H9 (cell line): ENCODE results near the gene ADGRL3. TPM values are rescaled to one million over a fixed set of nuclear protein-coding genes. Genes with fewer than 3 reads are reported as not detected.

Experiments
- DNase-seq: peaks from one replicate; pipeline ENCODE4 v3.0.0-alpha.2; 2017
- H2AFZ ChIP-seq: one replicate; pipeline ENCODE4 v1.6.1; 2013; ENCODE audit warnings: mild to moderate bottlenecking, low read length, control low read depth, moderate library complexity
- H2AK5ac ChIP-seq: 2 replicates; pipeline ENCODE4 v1.6.1; 2013; ENCODE audit warnings: low read length, control low read depth, mixed read lengths; ENCODE audit not compliant: insufficient read length
- H2BK120ac ChIP-seq: one replicate; pipeline ENCODE4 v1.6.1; 2013; ENCODE audit warnings: low read depth, mild to moderate bottlenecking, low read length, control low read depth, inconsistent platforms; ENCODE audit not compliant: poor library complexity, severe bottlenecking
- H2BK12ac ChIP-seq: 2 replicates; pipeline ENCODE4 v1.6.1; 2013; ENCODE audit warnings: low read length, control low read depth, mixed read lengths, low read depth; ENCODE audit not compliant: insufficient read length
- H2BK15ac ChIP-seq: 2 replicates; pipeline ENCODE4 v1.6.1; 2013; ENCODE audit warnings: low read depth, low read length, control low read depth
- H2BK20ac ChIP-seq: one replicate; pipeline ENCODE4 v1.6.1; 2013; ENCODE audit warnings: low read depth, mild to moderate bottlenecking, low read length, control low read depth, inconsistent platforms; ENCODE audit not compliant: poor library complexity, severe bottlenecking
- H2BK5ac ChIP-seq: 2 replicates; pipeline ENCODE4 v1.6.1; 2013; ENCODE audit warnings: low read length, control low read depth, mixed read lengths; ENCODE audit not compliant: insufficient read length
- H3K14ac ChIP-seq: 2 replicates; pipeline ENCODE4 v1.6.1; 2013; ENCODE audit warnings: low read length, control low read depth; ENCODE audit not compliant: insufficient read depth
- H3K18ac ChIP-seq: 2 replicates; pipeline ENCODE4 v1.6.1; 2013; ENCODE audit warnings: low read depth, mild to moderate bottlenecking, mixed read lengths, low read length, control low read depth; ENCODE audit not compliant: insufficient read length
- H3K23ac ChIP-seq: 2 replicates; pipeline ENCODE4 v1.6.1; 2013; ENCODE audit warnings: low read length, control low read depth, mixed read lengths, low read depth; ENCODE audit not compliant: insufficient read length
- H3K23me2 ChIP-seq: 2 replicates; pipeline ENCODE4 v1.6.1; 2013; ENCODE audit warnings: low read depth, mild to moderate bottlenecking, mixed read lengths, low read length, control low read depth; ENCODE audit not compliant: insufficient read length, poor library complexity, severe bottlenecking
- H3K27ac ChIP-seq: 2 replicates; pipeline ENCODE4 v1.5.1; 2013; ENCODE audit warnings: low read length, control low read depth, mixed read lengths, low read depth; ENCODE audit not compliant: insufficient read length
- H3K27me3 ChIP-seq: 2 replicates; pipeline ENCODE4 v1.6.1; 2013; ENCODE audit warnings: low read length, control low read depth, inconsistent platforms; ENCODE audit not compliant: insufficient read depth
- H3K4ac ChIP-seq: 2 replicates; pipeline ENCODE4 v1.6.1; 2013; ENCODE audit warnings: low read depth, mild to moderate bottlenecking, control low read depth, inconsistent platforms, low read length, moderate library complexity
- H3K4me1 ChIP-seq: 2 replicates; pipeline ENCODE4 v1.6.1; 2013; ENCODE audit warnings: low read length, control low read depth, inconsistent platforms; ENCODE audit not compliant: insufficient read depth
- H3K4me2 ChIP-seq: 2 replicates; pipeline ENCODE4 v1.6.1; 2013; ENCODE audit warnings: low read length, control low read depth, mixed read lengths; ENCODE audit not compliant: insufficient read length, insufficient read depth
- H3K56ac ChIP-seq: 2 replicates; pipeline ENCODE4 v1.6.1; 2013; ENCODE audit warnings: low read depth, mild to moderate bottlenecking, mixed read lengths, low read length, control low read depth; ENCODE audit not compliant: insufficient read length
- H3K79me1 ChIP-seq: 2 replicates; pipeline ENCODE4 v1.6.1; 2013; ENCODE audit warnings: low read depth, mild to moderate bottlenecking, moderate library complexity, low read length, control low read depth, inconsistent platforms; ENCODE audit not compliant: insufficient read depth, poor library complexity, severe bottlenecking
- H3K79me2 ChIP-seq: 2 replicates; pipeline ENCODE4 v1.6.1; 2013; ENCODE audit warnings: low read length, control low read depth, inconsistent platforms; ENCODE audit not compliant: insufficient read depth
- H3K9ac ChIP-seq: 2 replicates; pipeline ENCODE4 v1.6.1; 2013; ENCODE audit warnings: low read length, control low read depth, mixed read lengths; ENCODE audit not compliant: insufficient read length; ENCODE audit errors: extremely low read depth
- H3K9me3 ChIP-seq: one replicate; pipeline ENCODE4 v1.6.1; 2013; ENCODE audit warnings: low read depth, low read length, inconsistent platforms; ENCODE audit not compliant: control insufficient read depth
- H3T11ph ChIP-seq: one replicate; pipeline ENCODE4 v1.6.1; 2013; ENCODE audit warnings: mild to moderate bottlenecking, low read length, control low read depth, inconsistent platforms
- H4K20me1 ChIP-seq: one replicate; pipeline ENCODE4 v1.6.1; 2013; ENCODE audit not compliant: control insufficient read depth, insufficient read length, insufficient read depth
- H4K5ac ChIP-seq: 2 replicates; pipeline ENCODE4 v1.6.1; 2013; ENCODE audit warnings: low read depth, mild to moderate bottlenecking, mixed read lengths, low read length, control low read depth; ENCODE audit not compliant: insufficient read length
- H4K8ac ChIP-seq: replicated peaks from 2 replicates; pipeline ENCODE4 v1.6.1; 2013; ENCODE audit warnings: low read length, control low read depth, mixed read lengths, low read depth; ENCODE audit not compliant: insufficient read length
- H4K91ac ChIP-seq: 2 replicates; pipeline ENCODE4 v1.6.1; 2013; ENCODE audit warnings: low read depth, mild to moderate bottlenecking, moderate library complexity, mixed read lengths, low read length, control low read depth; ENCODE audit not compliant: insufficient read length
- H3K27ac Mint-ChIP-seq, 3 experiments: 2 replicates in 2 of 3; 3 replicates in 1 of 3; pipeline ENCODE4 v1.8.0; 2020 to 2021; ENCODE audit warnings: mixed read lengths in 3 of 3, mild to moderate bottlenecking in 1 of 3, moderate library complexity in 1 of 3
- H3K27me3 Mint-ChIP-seq: 2 replicates; pipeline ENCODE4 v1.8.0; 2021; ENCODE audit warnings: low read depth, mild to moderate bottlenecking, moderate library complexity, mixed read lengths
- H3K36me3 Mint-ChIP-seq, 3 experiments: 2 replicates in 2 of 3; 3 replicates in 1 of 3; pipeline ENCODE4 v1.8.0; 2020 to 2021; ENCODE audit warnings: low read depth in 3 of 3, mixed read lengths in 3 of 3; ENCODE audit not compliant: insufficient read depth in 1 of 3
- H3K4me1 Mint-ChIP-seq, 2 experiments: 2 replicates each; pipeline ENCODE4 v1.8.0; 2020; ENCODE audit warnings: mixed read lengths in 2 of 2
- H3K4me3 Mint-ChIP-seq, 2 experiments: 2 replicates in 1 of 2; 3 replicates in 1 of 2; pipeline ENCODE4 v1.8.0; 2020 to 2021; ENCODE audit warnings: mild to moderate bottlenecking in 2 of 2, mixed read lengths in 2 of 2, moderate library complexity in 1 of 2
- H3K9me3 Mint-ChIP-seq, 2 experiments: 2 replicates in 1 of 2; 3 replicates in 1 of 2; pipeline ENCODE4 v1.8.0; 2020; ENCODE audit warnings: mild to moderate bottlenecking in 2 of 2, mixed read lengths in 2 of 2, moderate library complexity in 1 of 2
- total RNA-seq: library from RNA; stranded (reverse); gene quantifications from 2 replicates; pipeline ENCODE4 v1.2.1, GENCODE V29; 2021
- TF ChIP-seq, protein P1 (sequence below): fragments of 200-600 bp; sonication (generic); conservative IDR thresholded peaks from 3 replicates; pipeline ENCODE4 v1.8.0; 2021; ENCODE audit warnings: antibody characterized with exemption, mild to moderate bottlenecking

ADGRL3 gene
- total RNA-seq, 1 experiment from 2014 or later = 5.9 TPM

- Histone ChIP-seq H3K4ac (no peak overlapping the region), H2BK5ac (no peak overlapping the region), H3K27me3 (no peaks in the 10 kb centered on the region), H4K5ac (no peak overlapping the region), H3K18ac (no peak overlapping the region), H2BK120ac (no peak overlapping the region), H4K20me1 (no peaks in the 10 kb centered on the region), H3K27ac (no peak overlapping the region), H3K14ac (no peak overlapping the region), H3K56ac (no peak overlapping the region), H3K23ac (no peak overlapping the region), H2BK12ac (no peak overlapping the region), H3K4me1 (no peaks in the 10 kb centered on the region), H3K23me2 (no peaks in the 10 kb centered on the region), H2AK5ac (no peak overlapping the region), H4K91ac (no peak overlapping the region), H3K9me3 (no peaks in the 10 kb centered on the region), H2BK15ac (no peak overlapping the region), H2AFZ (no peak overlapping the region), H2BK20ac (no peak overlapping the region), H3K79me1 (no peaks in the 10 kb centered on the region), H3K79me2 (no peaks in the 10 kb centered on the region), H3K4me2 (no peak overlapping the region), H3K9ac (no peak overlapping the region), H3T11ph (no peak overlapping the region), H4K8ac (no peak overlapping the region)
- TF ChIP-seq, protein P1, sequence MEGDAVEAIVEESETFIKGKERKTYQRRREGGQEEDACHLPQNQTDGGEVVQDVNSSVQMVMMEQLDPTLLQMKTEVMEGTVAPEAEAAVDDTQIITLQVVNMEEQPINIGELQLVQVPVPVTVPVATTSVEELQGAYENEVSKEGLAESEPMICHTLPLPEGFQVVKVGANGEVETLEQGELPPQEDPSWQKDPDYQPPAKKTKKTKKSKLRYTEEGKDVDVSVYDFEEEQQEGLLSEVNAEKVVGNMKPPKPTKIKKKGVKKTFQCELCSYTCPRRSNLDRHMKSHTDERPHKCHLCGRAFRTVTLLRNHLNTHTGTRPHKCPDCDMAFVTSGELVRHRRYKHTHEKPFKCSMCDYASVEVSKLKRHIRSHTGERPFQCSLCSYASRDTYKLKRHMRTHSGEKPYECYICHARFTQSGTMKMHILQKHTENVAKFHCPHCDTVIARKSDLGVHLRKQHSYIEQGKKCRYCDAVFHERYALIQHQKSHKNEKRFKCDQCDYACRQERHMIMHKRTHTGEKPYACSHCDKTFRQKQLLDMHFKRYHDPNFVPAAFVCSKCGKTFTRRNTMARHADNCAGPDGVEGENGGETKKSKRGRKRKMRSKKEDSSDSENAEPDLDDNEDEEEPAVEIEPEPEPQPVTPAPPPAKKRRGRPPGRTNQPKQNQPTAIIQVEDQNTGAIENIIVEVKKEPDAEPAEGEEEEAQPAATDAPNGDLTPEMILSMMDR = no peak
- H3K4me1 Mint-ChIP-seq = peaks cover 20% of the 10 kb centered on the region in 2 experiments
- no peak overlapping the region for H3K27ac Mint-ChIP-seq
- H3K4me3 Mint-ChIP-seq = no peak overlapping the region
- H3K27me3 Mint-ChIP-seq = no peaks in the 10 kb centered on the region
- H3K36me3 Mint-ChIP-seq = no peaks in the 10 kb centered on the region; a peak in 1 of 7 replicates
- DNase-seq = no peak
- no peaks in the 10 kb centered on the region for H3K9me3 Mint-ChIP-seq
Observed at GRCh38 chr4:62004881-62005280, 804.8 kb downstream of the ADGRL3 start.
